ENCODE results near the gene MED17. TPM values are rescaled to one million over a fixed set of nuclear protein-coding genes. Genes with fewer than 3 reads are reported as not detected.
"Not testable (repeated sequence)": the region's sequence is repeated elsewhere in the genome, so short reads cannot be mapped to it uniquely, and the experiment has no call there.

MED17 gene
- total RNA-seq, 1 experiment from 2014 or later, result 67.9 TPM

- POLR2A ChIA-PET (ENCODE audit: low non-redundant PET), result no interaction called here
- Histone ChIP-seq H3K27ac (ENCODE audit: low read depth, low read length, poor library complexity, severe bottlenecking) (no peak overlapping the region), H3K27me3 (replicated peaks; ENCODE audit: insufficient read depth, low read depth, low read length, poor library complexity) (no peaks in the 10 kb centered on the region), H3K4me1 (ENCODE audit: insufficient read depth, low read length, poor library complexity, severe bottlenecking) (no peaks in the 10 kb centered on the region), H3K36me3 (ENCODE audit: insufficient read depth, low read length, poor library complexity, severe bottlenecking) (no peaks in the 10 kb centered on the region), H3K4me3 (ENCODE audit: low read depth, low read length, poor library complexity, severe bottlenecking) (no peak overlapping the region), H3K9me3 (ENCODE audit: low read depth, low read length, poor library complexity, severe bottlenecking) (no peaks in the 10 kb centered on the region)
- DNase-seq (ENCODE audit: low spot score), result no peak
- CTCF ChIA-PET, result no interaction called here
- no TSS peak for BruUV-seq (replicated peaks)
- TF ChIP-seq, protein P1, sequence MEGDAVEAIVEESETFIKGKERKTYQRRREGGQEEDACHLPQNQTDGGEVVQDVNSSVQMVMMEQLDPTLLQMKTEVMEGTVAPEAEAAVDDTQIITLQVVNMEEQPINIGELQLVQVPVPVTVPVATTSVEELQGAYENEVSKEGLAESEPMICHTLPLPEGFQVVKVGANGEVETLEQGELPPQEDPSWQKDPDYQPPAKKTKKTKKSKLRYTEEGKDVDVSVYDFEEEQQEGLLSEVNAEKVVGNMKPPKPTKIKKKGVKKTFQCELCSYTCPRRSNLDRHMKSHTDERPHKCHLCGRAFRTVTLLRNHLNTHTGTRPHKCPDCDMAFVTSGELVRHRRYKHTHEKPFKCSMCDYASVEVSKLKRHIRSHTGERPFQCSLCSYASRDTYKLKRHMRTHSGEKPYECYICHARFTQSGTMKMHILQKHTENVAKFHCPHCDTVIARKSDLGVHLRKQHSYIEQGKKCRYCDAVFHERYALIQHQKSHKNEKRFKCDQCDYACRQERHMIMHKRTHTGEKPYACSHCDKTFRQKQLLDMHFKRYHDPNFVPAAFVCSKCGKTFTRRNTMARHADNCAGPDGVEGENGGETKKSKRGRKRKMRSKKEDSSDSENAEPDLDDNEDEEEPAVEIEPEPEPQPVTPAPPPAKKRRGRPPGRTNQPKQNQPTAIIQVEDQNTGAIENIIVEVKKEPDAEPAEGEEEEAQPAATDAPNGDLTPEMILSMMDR (conservative IDR thresholded peaks at IDR 0.05; ENCODE audit: low read depth, low read length), result no peak
- TF ChIP-seq EZH2 (IDR thresholded peaks at IDR 0.05; ENCODE audit: borderline replicate concordance, low read depth, low read length, poor library complexity, severe bottlenecking), result no peak
- intact Hi-C loops (cut with micrococcal nuclease; ENCODE audit: unreplicated experiment), result no loop called here
Measured at GRCh38 chr11:93772123-93772522, 12.0 kb upstream of the MED17 start.

GRCh38 chr11:93773045-93773477 lies 11.0 kb upstream of the MED17 start:
- Histone ChIP-seq H3K4me3 (ENCODE audit: low read depth, low read length, poor library complexity, severe bottlenecking) (no peak overlapping the region), H3K9me3 (ENCODE audit: low read depth, low read length, poor library complexity, severe bottlenecking) (no peaks in the 10 kb centered on the region), H3K27ac (ENCODE audit: low read depth, low read length, poor library complexity, severe bottlenecking) (no peak overlapping the region), H3K27me3 (replicated peaks; ENCODE audit: insufficient read depth, low read depth, low read length, poor library complexity) (no peaks in the 10 kb centered on the region), H3K36me3 (ENCODE audit: insufficient read depth, low read length, poor library complexity, severe bottlenecking) (no peaks in the 10 kb centered on the region), H3K4me1 (ENCODE audit: insufficient read depth, low read length, poor library complexity, severe bottlenecking) (no peaks in the 10 kb centered on the region)
- DNase-seq (ENCODE audit: low spot score), result no peak
- BruUV-seq (replicated peaks), result no TSS peak
- ChIA-PET POLR2A (ENCODE audit: low non-redundant PET) (no interaction called here), CTCF (no interaction called here)
- no peak for TF ChIP-seq EZH2 (IDR thresholded peaks at IDR 0.05; ENCODE audit: borderline replicate concordance, low read depth, low read length, poor library complexity, severe bottlenecking)
- TF ChIP-seq, protein P1 (conservative IDR thresholded peaks at IDR 0.05; ENCODE audit: low read depth, low read length), result no peak
- intact Hi-C loops (cut with micrococcal nuclease; ENCODE audit: unreplicated experiment), result no loop called here

GRCh38 chr11:93773601-93774200 lies 10.4 kb upstream of the MED17 start:
- BruUV-seq (replicated peaks), result no TSS peak
- intact Hi-C loops (cut with micrococcal nuclease; ENCODE audit: unreplicated experiment), result no loop called here
- Histone ChIP-seq H3K36me3 (ENCODE audit: insufficient read depth, low read length, poor library complexity, severe bottlenecking) (no peaks in the 10 kb centered on the region), H3K9me3 (ENCODE audit: low read depth, low read length, poor library complexity, severe bottlenecking) (no peaks in the 10 kb centered on the region), H3K27ac (ENCODE audit: low read depth, low read length, poor library complexity, severe bottlenecking) (no peak overlapping the region), H3K4me3 (ENCODE audit: low read depth, low read length, poor library complexity, severe bottlenecking) (no peak overlapping the region), H3K4me1 (ENCODE audit: insufficient read depth, low read length, poor library complexity, severe bottlenecking) (no peaks in the 10 kb centered on the region), H3K27me3 (replicated peaks; ENCODE audit: insufficient read depth, low read depth, low read length, poor library complexity) (no peaks in the 10 kb centered on the region)
- CTCF ChIA-PET, result no interaction called here
- POLR2A ChIA-PET (ENCODE audit: low non-redundant PET), result interaction anchor here (0.6 kb wide), 1 partner anchor 20 kb away, joined by 8 read pairs; no protein-coding TSS in a partner anchor
- no peak for DNase-seq (ENCODE audit: low spot score)
- TF ChIP-seq, protein P1 (conservative IDR thresholded peaks at IDR 0.05; ENCODE audit: low read depth, low read length), result no peak
- TF ChIP-seq EZH2 (IDR thresholded peaks at IDR 0.05; ENCODE audit: borderline replicate concordance, low read depth, low read length, poor library complexity, severe bottlenecking), result no peak

DNA sequence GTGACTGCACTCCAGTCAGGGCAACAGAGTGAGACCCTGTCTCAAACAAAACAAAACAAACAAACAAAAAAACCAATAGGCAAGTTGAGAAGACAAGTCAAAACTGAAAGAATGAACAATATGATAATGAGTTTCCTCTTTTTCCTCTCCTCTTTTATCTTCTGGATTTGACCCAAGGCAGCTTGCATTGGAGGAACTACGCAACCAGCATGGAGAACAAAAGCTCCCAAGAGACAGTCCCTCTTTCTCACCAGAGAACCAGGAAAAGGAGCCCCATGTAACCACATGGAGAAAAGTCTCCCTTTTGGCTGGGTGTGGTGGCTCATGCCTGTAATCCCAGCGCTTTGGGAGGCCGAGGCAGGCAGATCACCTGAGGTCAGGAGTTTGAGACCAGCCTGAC lies 9.5 kb upstream of the MED17 start:
- intact Hi-C loops (cut with micrococcal nuclease; ENCODE audit: unreplicated experiment), result not testable (repeated sequence)
- CTCF ChIA-PET, result interaction anchor here (0.7 kb wide), 1 partner anchor 33 kb away, joined by 5 read pairs; the partner anchor contains the start of gene TAF1D

More for the DNA sequence above, 9.5 kb upstream of the MED17 start:
- H3K4me1 ChIP-seq (ENCODE audit: insufficient read depth, low read length, poor library complexity, severe bottlenecking); H3K27me3 ChIP-seq (replicated peaks; ENCODE audit: insufficient read depth, low read depth, low read length, poor library complexity); H3K27ac ChIP-seq (ENCODE audit: low read depth, low read length, poor library complexity, severe bottlenecking); H3K4me3 ChIP-seq (ENCODE audit: low read depth, low read length, poor library complexity, severe bottlenecking); BruUV-seq (replicated peaks); H3K36me3 ChIP-seq (ENCODE audit: insufficient read depth, low read length, poor library complexity, severe bottlenecking); H3K9me3 ChIP-seq (ENCODE audit: low read depth, low read length, poor library complexity, severe bottlenecking); POLR2A ChIA-PET (ENCODE audit: low non-redundant PET): not testable (repeated sequence)
- DNase-seq (ENCODE audit: low spot score), result peak; percentile 61
